Nephron (organoid): ENCODE measurements around the gene MBD4.
A peak's percentile ranks its signal among the peaks of the same experiment; 100 is the strongest.
"Not testable (repeated sequence)": the region's sequence is repeated elsewhere in the genome, so short reads cannot be mapped to it uniquely, and the experiment has no call there.

Experiments used
- H3K27ac Mint-ChIP-seq, 3 experiments: 2 replicates each; pipeline ENCODE4 v1.8.0; 2020; ENCODE audit warnings: mixed read lengths in 3 of 3, mild to moderate bottlenecking in 2 of 3, moderate library complexity in 1 of 3
- H3K27me3 Mint-ChIP-seq: 2 replicates; pipeline ENCODE4 v1.8.0; 2021; ENCODE audit warnings: low read depth, mild to moderate bottlenecking, moderate library complexity, mixed read lengths
- H3K36me3 Mint-ChIP-seq: 2 replicates; pipeline ENCODE4 v1.8.0; 2020; ENCODE audit warnings: low read depth, mixed read lengths
- H3K4me1 Mint-ChIP-seq: 2 replicates; pipeline ENCODE4 v1.8.0; 2020; ENCODE audit warnings: mixed read lengths
- H3K4me3 Mint-ChIP-seq, 3 experiments: 2 replicates each; pipeline ENCODE4 v1.8.0; 2020; ENCODE audit warnings: mild to moderate bottlenecking in 3 of 3, mixed read lengths in 3 of 3, moderate library complexity in 2 of 3
- H3K9me3 Mint-ChIP-seq: 2 replicates; pipeline ENCODE4 v1.8.0; 2020; ENCODE audit warnings: mixed read lengths
- CTCF ChIP-seq, 3 experiments: fragments of 200-600 bp; sonication (generic); IDR thresholded peaks; one replicate each; pipeline ENCODE4 v1.5.0; 2021; ENCODE audit warnings: antibody characterized with exemption in 3 of 3; ENCODE audit not compliant: unreplicated experiment in 3 of 3

Gene MBD4

GRCh38 chr3:129415378-129415777 lies 24.4 kb downstream of the MBD4 start:
- no peaks in the 10 kb centered on the region for H3K27me3 Mint-ChIP-seq
- no peaks in the 10 kb centered on the region for H3K36me3 Mint-ChIP-seq
- H3K4me3 Mint-ChIP-seq: no peak overlapping the region
- H3K9me3 Mint-ChIP-seq: no peaks in the 10 kb centered on the region
- H3K4me1 Mint-ChIP-seq: peaks cover 47% of the 10 kb centered on the region
- H3K27ac Mint-ChIP-seq: peak overlapping the region in 2 of 3 experiments; percentile 76 to 86
- no peak for TF ChIP-seq CTCF (IDR thresholded peaks at IDR 0.05; ENCODE audit: unreplicated experiment in 3 of 3)

GRCh38 chr3:129413687-129414506 lies 25.9 kb downstream of the MBD4 start:
- Mint-ChIP-seq H3K4me3 (peak overlapping the region in 1 of 3 experiments; percentile 4), H3K36me3 (no peaks in the 10 kb centered on the region), H3K27ac (peak overlapping the region; percentile 87 to 98 (median 96)), H3K4me1 (peaks cover 50% of the 10 kb centered on the region), H3K9me3 (no peaks in the 10 kb centered on the region), H3K27me3 (peaks cover 3% of the 10 kb centered on the region)
- no peak for TF ChIP-seq CTCF (IDR thresholded peaks at IDR 0.05; ENCODE audit: unreplicated experiment in 3 of 3)

GRCh38 chr3:129413238-129413637 lies 26.5 kb downstream of the MBD4 start:
- peak overlapping the region; percentile 87 to 98 (median 96) for H3K27ac Mint-ChIP-seq
- not testable (repeated sequence) for H3K27me3 Mint-ChIP-seq, H3K9me3 Mint-ChIP-seq, H3K36me3 Mint-ChIP-seq
- H3K4me1 Mint-ChIP-seq: peaks cover 51% of the 10 kb centered on the region
- H3K4me3 Mint-ChIP-seq: peak overlapping the region in 2 of 3 experiments; percentile 17 to 39

- Mint-ChIP-seq H3K27ac (peak overlapping the region; percentile 87 to 98 (median 96)), H3K36me3 (no peaks in the 10 kb centered on the region), H3K27me3 (peaks cover 3% of the 10 kb centered on the region), H3K4me1 (peaks cover 45% of the 10 kb centered on the region), H3K4me3 (peak overlapping the region in 2 of 3 experiments; percentile 17 to 39), H3K9me3 (no peaks in the 10 kb centered on the region)
- no peak for TF ChIP-seq CTCF (IDR thresholded peaks at IDR 0.05; ENCODE audit: unreplicated experiment in 3 of 3)
These were observed 27.1 kb downstream of the MBD4 start for GRCh38 chr3:129412542-129413198.

GRCh38 chr3:129410971-129411370 lies 28.8 kb downstream of the MBD4 start:
- peaks cover 3% of the 10 kb centered on the region for H3K27me3 Mint-ChIP-seq
- TF ChIP-seq CTCF (IDR thresholded peaks at IDR 0.05; ENCODE audit: unreplicated experiment in 3 of 3): no peak
- no peaks in the 10 kb centered on the region for H3K9me3 Mint-ChIP-seq
- peak overlapping the region in 2 of 3 experiments; percentile 71 to 72 for H3K27ac Mint-ChIP-seq
- no peak overlapping the region for H3K4me3 Mint-ChIP-seq
- H3K4me1 Mint-ChIP-seq: peaks cover 44% of the 10 kb centered on the region
- no peaks in the 10 kb centered on the region for H3K36me3 Mint-ChIP-seq

- no peak for TF ChIP-seq CTCF (IDR thresholded peaks at IDR 0.05; ENCODE audit: unreplicated experiment in 3 of 3)
- peaks cover 3% of the 10 kb centered on the region for H3K27me3 Mint-ChIP-seq
- no peak overlapping the region for H3K4me3 Mint-ChIP-seq
- H3K4me1 Mint-ChIP-seq: peaks cover 44% of the 10 kb centered on the region
- no peaks in the 10 kb centered on the region for H3K9me3 Mint-ChIP-seq
- H3K27ac Mint-ChIP-seq: peak overlapping the region in 2 of 3 experiments; percentile 77 to 79
- H3K36me3 Mint-ChIP-seq: no peaks in the 10 kb centered on the region
These were observed 30.2 kb downstream of the MBD4 start for GRCh38 chr3:129409541-129409940.
